HG02943 (cell line): ENCODE results near the gene CASR.

Experiments
- ATAC-seq: cut with Tn5 transposase; IDR thresholded peaks from one replicate; pipeline ENCODE4 v1.9.1; 2021; ENCODE audit warnings: mild to moderate bottlenecking, low read depth, moderate library complexity; ENCODE audit not compliant: unreplicated experiment

Gene CASR

DNA sequence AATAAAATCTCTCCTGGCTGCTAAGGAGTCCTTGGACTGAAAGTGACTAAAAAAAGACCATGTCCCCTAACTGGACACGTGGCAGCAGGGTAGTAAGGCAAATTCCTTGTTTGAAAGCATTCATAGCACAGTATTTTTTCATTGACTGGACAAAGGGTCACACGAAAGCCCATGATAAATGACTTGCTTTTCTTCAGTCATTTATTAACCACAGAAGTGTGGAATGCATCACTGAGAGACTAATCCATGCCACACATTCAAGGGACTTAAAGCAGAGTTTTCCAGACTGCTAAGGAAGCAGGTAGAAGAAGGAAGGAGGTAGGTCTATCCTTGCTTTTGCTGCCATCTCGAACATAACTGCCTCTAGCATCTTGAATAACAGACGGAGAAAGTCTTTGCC is 31.2 kb downstream of the CASR start:
- no peak for ATAC-seq

DNA sequence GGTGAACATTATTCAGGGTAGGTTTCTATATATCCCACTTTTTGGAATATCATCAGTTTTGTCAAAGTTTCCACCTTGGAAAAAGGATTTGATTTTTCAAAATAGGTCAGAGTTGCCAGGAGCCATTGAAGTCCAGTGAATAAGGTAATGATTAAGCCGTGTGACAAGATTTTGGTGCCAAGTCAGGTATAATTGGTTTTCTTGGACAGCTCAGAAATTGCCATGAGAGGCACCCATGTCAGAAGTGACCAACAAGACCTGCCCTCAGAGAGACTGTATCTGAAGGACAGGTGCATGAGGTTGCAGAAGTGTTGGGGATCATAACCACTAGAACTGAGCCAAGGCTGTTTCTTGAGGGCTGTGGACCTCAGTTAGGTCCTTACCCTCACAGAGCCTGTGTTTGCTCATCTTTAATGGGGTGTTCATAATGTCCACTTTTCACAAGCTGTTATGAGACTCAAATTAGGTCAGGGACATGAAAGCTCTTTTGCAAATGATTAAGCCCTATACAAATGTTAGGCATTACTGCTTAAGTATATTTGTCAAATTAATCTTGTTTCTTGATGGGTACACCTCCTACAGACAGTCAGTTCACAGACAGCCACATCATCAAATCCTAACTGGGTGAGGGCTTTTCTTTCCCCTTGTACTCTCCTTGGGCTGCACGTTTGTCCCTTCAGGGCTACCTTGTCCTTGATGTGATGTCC is 32.3 kb downstream of the CASR start:
- no peak for ATAC-seq

DNA sequence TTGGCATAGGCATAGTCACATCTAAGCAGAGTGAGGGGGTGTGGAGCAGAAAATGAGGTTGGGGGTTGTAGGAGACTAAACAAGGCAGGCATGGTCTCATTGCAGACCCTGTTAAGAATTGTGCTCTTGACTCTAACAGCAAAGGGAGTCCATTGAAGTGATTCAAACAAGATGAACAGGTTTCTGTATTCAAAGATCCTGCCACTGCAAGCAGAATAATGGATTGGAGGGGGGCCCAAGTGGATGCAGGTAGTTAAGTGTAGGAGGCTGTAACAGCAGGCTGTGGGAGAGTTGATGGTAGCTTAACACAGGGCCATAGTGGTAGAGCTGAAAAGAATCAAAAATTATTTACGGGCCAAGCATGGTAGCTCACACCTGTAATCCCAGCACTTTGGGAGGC is 34.4 kb downstream of the CASR start:
- ATAC-seq, result no peak

- no peak for ATAC-seq
These were observed 35.9 kb downstream of the CASR start for GRCh38 chr3:122219242-122219872.

GRCh38 chr3:122227036-122227781 is 43.7 kb downstream of the CASR start:
- ATAC-seq, result no peak

DNA sequence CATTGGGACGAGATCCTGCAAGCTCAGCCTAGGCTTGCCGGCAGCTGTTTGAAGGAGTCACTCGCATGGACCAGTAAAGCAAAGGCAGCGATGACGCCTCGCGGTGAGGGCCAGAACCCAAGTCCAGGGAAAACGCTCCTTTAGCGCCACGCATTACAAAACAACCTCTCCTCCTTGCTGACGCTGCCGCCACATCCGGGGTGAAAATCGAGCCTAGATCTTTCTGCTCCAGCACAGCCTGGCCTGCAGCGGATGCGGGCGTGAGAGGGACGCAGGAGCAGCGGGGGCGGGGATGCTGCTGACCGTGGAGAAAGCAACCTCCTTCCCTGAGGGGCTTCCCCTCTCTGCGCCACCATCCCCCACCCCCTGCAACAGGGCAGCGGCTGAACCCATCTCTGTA is 46.7 kb downstream of the CASR start:
- ATAC-seq, result no peak

DNA sequence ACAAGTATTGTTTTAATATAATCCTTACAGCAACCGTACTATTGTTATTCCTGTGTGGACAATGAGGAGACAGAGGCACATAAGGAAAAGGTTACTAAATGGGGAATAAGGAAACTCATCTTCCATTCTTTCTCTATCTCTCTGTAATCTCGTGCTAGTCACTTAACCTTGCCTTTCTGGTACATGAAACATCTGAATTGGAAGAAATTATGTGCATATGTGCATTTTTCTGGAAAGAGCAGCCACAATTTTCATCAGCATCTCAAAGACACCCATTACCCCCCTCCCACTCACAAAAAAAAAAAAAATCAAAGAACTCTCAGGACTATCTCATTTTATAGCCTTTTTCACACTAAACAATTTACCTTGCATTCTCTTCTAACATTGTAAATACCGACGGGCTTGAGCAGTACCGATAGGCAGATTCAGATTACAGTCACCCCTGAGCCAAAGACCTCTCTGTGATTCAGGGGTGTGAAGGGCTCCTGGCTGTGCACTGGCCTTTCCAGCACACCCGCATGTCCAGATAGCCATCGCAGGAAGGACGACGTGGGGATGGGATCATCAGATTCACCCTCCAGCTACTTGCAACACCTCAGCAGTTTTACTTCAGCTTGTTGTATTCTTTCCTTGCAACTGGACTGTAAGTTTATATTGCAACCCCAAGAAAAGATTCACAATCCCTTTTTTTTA is 48.1 kb downstream of the CASR start:
- no peak for ATAC-seq

DNA sequence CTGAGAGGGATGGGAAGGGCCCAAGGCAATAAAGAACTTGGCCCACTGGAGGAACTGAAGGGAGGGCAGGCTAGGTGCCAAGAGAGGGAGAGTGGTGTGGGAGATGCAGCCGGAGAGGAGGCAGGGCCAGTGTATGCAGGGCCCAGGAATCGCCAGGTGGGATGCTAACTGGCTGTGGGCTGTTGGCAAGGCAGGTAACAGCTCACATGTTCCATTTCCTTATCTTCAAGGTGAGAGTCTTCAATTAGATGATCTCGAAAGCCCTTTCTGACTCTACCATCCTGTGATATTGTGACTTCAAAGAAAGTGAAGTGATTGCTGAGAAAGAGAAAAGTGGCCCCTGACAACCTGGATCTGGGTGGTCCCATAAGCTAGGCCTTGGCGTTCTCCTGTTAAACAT is 49.0 kb downstream of the CASR start:
- no peak for ATAC-seq

GRCh38 chr3:122233101-122233952 is 49.9 kb downstream of the CASR start:
- ATAC-seq, result peak; percentile 62

GRCh38 chr3:122234117-122234516 is 50.6 kb downstream of the CASR start:
- no peak for ATAC-seq

- ATAC-seq, result no peak
These were observed 51.7 kb downstream of the CASR start for GRCh38 chr3:122235147-122235546.

DNA sequence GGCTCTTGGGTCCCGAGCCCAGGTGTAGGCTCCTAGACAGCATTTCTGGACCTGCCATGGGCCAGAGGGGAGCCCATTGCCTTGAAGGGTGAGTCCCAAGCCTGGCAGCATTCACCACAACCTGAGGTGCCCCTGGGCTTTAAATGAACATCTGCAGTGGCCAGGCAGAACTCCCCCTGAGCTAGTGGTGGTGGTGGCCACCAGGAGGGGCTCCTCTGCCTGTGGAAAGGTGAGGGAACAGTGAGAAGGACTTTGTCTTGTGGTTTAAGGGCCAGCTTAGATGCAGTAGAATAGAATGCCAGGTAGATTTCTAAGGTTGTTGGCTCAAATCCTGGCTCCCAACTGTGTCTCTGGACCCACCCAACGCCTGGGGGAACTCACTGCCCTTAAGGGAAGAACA is 55.6 kb downstream of the CASR start:
- ATAC-seq, result no peak

- no peak for ATAC-seq
These were observed 62.2 kb downstream of the CASR start for GRCh38 chr3:122245513-122246174.

- ATAC-seq, result no peak
These were observed 62.7 kb downstream of the CASR start for GRCh38 chr3:122246199-122246598.

- peak; percentile 34 for ATAC-seq
These were observed 63.8 kb downstream of the CASR start for GRCh38 chr3:122247087-122247824.

DNA sequence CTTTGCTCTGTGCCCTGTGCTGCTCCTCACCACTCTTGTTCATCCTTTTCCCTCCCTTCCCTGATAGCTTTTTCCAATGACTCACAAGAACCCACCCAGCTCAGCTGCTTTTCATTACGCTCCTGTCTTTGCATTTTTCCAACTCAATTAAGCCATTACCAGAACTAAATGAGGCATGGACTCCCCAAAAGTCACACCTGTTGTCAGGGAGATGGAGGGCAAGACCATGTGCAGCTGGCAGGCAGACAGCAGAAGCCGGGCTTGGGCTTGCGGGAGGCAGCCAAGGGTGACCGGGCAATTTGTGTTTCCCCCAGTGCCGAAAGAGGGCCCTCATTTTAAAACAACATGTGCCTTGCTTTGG is 64.3 kb downstream of the CASR start:
- ATAC-seq, result peak; percentile 63

- no peak for ATAC-seq
These were observed 68.0 kb downstream of the CASR start for GRCh38 chr3:122251428-122251827.

- ATAC-seq, result no peak
These were observed 70.1 kb downstream of the CASR start for GRCh38 chr3:122253581-122253980.
